ENCODE measurements around the gene LAD1.

The LAD1 gene, protein sequence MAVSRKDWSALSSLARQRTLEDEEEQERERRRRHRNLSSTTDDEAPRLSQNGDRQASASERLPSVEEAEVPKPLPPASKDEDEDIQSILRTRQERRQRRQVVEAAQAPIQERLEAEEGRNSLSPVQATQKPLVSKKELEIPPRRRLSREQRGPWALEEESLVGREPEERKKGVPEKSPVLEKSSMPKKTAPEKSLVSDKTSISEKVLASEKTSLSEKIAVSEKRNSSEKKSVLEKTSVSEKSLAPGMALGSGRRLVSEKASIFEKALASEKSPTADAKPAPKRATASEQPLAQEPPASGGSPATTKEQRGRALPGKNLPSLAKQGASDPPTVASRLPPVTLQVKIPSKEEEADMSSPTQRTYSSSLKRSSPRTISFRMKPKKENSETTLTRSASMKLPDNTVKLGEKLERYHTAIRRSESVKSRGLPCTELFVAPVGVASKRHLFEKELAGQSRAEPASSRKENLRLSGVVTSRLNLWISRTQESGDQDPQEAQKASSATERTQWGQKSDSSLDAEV
- total RNA-seq = 0 reads per million in 2 experiments

DNA sequence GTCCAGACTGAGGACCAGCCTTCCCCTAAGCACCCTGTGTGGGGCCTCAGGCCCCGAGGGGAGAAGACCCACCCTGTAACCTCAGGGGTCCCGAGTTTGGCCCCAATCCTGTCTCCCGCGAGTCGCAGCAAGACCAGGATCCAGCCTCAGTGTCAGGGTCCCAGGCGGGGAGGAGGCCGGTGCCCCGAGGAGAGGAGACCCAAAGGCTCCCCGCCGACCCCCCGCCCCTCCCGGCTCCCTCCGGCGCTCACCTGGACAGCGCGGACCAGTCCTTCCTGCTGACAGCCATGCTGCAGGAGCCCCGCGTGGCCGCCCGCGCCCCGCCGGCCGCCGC, at the start of gene LAD1:
LAD1 (minus strand) TSS at position 307 of the 334 bp plus-strand sequence; CDS start at position 289, 18 bp downstream.
- no peak for DNase-seq (ENCODE audit: low read depth)

DNA sequence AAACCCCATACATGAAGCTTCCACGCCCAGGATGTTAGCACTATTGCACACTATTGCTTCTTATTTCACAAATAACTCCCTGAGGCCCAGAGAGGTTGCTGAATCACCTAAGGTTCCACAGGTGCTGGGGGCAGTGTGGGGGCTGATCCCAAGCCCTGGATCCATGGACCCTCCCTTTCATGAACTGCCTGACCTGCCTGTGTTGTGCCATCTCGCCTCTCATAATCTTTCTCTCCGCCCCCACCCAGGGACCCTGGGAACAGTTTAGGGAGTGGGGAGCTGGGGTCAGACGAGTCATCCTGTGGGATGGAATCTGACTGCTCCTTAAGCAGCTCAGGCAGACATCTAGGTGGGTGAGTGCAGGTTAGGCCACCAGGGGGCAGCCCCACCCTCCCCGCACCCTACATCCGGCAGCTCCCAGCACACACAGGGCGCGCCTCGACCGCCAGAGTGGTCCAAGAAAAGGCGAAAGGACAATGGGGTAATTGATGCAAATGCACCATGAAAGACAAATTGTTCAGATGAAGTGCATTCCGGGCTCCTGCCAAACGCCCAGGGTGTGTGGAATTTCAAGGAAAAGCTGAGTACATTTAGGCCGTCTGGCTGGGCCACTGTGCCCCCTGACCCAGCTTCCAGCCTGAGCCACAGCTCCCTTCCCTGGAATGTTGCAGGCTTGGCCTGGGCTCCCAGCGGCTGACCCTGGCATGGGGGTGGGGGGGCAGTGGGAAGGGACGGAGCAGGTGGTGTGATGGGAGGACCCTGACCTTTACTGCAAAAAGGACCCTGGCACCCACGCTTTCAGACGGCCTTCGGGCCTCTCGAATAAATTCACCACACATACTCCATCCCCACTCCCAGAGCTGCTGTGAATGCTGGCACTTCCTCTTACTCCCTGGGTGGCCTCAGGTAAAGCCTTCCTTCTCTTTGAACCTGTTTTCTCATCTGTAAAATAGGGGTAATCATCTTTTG, 49.1 kb upstream of the LAD1 start:
- DNase-seq (ENCODE audit: low read depth) = peak; percentile 33

- no peak for DNase-seq (ENCODE audit: low read depth)
Observed at GRCh38 chr1:201445310-201445709, 46.2 kb upstream of the LAD1 start.

DNA sequence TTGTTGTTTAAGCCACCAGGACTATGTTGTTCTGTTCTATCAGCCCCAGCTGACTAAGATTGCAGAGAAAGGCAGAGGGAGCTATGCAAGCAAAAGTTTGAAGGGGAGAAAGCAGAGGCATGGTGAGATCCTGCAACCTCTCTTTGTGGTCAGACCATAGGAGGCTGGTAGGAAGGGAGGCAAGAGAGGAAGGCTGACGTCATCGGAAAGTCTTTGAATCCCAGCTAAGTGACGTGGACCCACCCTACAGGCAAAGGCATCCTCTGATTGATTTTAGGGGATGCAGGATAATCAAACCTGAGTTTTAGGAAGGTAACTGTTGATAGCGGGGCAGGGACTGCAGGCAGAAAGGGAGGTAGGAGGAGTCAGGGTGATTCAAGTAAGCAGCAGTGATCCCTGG, 45.7 kb upstream of the LAD1 start:
- DNase-seq (ENCODE audit: low read depth) = no peak

- no peak for DNase-seq (ENCODE audit: low read depth)
Observed at GRCh38 chr1:201443747-201444146, 44.6 kb upstream of the LAD1 start.

- DNase-seq (ENCODE audit: low read depth) = no peak
Observed at GRCh38 chr1:201436969-201437368, 37.8 kb upstream of the LAD1 start.

DNA sequence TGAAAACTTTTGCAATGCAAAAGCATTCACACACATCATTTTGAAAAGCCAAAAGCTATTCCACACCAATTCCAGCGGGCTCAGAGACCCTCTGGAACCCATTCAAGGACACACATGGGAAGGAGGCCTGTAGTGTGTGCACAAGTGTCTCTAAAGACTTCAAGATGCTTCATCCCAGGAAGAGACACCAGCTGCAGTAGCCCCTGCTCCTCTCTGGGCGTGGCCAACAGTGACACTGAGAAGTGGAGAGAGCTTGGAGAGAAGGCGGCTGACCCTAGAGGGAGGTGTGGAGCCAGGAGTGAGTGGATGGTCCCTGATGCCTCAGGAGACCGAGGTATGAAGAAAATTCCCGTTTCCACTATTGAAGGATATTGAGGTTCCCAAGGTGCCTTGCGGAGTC, 37.3 kb upstream of the LAD1 start:
- DNase-seq (ENCODE audit: low read depth) = no peak

DNA sequence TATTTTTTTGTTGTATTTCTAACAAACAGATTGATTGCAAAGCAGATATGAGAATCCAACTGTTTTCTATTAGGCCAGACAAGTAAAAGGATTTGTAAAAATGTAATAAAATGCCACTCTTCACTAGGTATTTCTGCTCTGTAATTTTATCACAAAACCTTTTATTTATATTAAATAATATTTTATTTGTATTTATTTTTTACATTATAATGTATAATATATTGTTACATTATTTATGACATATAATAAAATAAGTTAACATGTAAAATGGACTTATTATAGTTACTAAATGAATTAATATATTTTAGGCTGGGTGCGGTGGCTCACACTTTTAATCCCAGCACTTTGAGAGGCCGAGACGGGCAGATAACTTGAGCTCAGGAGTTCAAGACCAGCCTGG, 35.1 kb upstream of the LAD1 start:
- DNase-seq (ENCODE audit: low read depth) = no peak

DNA sequence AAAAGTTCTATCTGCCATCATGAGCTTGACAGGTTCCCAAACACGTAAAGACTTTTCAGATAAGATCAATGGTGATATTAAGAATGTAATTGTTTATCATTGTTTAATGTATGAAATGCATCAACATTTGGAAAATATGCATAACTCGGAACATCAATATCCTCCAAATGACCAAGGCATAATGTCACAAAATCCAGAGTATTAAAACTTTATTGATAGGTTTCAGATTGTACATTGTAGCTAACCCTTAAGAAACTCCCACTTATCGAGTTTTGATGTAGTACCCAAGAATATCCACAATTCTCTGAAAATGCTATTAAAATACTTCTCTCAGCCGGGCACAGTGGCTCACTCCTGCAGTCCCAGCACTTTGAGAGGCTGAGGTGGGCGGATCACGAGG, 34.5 kb upstream of the LAD1 start:
- no peak for DNase-seq (ENCODE audit: low read depth)

DNA sequence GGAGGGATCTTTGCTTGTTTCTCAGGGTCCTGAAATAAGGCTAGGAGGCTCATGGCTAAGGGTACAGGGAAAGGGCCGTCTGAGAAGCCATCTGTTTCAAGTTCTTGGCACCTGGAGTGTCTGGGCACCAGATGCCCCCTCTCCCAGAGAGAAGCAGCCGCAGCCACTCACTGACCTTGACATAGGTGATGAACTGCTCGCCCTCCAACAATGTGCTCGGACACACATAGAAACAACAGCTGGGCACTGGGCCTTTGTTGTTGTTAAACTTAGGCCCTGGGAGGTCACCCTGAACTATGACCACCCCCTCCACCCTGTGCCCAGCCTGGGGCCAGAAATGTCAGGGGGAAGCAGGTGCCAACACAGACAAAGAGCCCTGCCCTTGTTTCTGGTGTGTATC, 31.7 kb upstream of the LAD1 start:
- DNase-seq (ENCODE audit: low read depth) = no peak

DNA sequence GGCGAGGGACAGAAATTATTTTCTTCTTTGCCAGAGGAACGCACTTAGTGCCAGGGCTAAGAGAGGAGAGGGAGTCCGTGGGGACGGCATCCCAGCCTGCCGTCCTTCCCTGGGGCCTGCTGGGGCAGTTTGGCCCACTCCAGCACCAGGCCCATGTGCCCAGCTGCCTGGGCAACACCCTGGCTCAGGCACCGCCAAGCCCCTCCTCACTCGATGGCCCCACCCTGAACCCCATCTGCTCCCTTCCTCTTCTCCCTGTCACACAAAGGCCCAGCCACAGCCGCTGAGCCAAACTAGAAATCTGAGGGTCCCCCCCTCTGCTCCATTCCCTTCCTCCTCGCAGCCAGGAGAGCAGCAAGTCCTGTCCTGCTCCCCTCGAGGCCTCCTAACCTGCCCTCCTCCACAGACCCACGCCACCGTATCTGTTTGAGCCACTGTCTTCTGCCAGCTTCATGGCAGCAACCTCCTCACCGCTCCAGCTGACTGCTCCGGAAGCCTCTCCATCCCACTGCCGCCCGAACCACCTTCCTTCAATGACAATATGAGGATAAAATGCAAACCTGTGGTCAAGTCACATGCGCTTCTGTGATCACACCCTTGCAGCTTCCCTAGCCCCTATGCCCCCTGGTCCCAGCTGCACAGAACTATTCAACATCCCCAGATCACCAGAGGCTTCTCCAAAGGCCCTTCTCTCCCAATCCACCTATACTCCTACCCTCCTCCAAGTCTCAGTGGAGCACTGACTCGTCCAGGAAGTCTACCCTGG, 30.8 kb upstream of the LAD1 start:
- no peak for DNase-seq (ENCODE audit: low read depth)

DNA sequence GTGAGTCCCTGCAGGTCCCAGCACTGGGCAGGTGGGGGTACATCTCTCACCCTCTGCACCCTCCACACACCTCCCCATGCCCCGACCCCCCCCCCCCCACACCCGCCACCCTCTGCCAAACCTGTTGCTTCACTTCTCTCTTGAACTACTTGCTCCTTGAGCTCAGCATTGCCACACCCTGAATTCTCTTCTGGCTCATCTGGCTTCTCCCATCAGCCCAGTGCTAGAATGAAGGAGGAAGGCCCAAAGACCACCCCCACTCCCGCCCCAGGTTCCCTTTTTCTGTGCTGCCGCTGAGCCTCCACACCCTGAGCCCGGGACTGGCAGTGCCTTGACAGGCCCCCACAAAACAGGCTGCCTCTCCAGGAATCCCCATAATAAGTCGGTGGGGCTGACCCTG, 28.8 kb upstream of the LAD1 start:
- no peak for DNase-seq (ENCODE audit: low read depth)

DNA sequence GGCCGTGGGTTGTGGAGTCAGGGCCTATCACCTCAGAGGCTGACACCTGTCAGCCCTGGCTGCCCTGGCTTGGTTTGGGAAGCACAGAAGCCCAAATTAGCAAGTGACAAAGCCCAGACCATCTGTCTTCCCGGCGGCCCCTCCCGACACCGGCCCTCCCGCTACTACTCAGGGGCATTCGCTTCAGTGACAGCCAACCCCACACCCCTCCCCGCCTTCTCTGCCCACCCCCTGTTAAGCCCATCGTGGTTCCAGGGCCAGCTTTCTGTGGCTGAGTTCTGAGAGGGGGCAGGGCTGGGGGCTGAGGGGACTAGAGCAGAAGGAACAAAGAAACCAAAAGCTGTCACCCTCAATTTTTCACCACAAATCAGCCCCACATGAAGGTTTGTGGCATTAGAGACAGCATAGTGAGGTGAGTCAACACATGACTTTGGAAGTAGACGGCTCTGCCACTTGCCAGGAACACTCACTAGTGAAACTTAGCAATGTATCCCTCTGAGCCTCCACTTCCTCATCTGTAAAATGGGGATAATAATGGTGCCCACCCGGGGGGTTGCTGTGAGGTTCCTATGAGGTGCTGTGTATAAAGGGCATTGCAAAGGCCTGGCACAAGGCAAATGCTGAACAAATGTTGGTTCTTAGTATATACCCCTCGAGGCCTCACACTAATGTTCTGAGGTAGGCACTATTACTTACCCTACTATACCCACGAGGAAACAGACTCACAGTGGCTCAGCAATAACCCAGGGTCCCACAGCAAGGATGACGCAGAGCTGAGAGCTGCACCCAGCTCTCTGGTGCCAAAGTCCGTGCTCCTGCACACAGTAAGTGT, 27.6 kb upstream of the LAD1 start:
- no peak for DNase-seq (ENCODE audit: low read depth)

DNA sequence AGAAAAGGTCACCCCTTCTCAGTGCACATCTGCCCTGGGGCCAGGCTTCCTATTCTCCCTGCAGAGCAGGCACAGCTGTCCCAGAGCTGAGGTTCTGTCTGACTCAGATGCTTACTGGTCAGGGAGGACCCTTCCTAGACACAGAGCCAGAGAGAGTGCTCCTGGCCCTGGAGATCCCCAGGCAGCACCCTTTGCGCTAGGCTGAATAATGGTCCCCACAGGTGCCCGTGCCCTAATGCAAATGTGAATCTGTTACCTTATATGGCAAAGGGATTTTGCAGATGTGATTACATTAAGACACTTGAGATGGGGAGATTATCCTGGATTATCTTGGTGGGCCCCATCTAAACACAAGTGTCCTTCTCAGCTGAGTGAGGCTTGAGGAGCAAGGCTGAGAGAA, 25.0 kb upstream of the LAD1 start:
- no peak for DNase-seq (ENCODE audit: low read depth)

- no peak for DNase-seq (ENCODE audit: low read depth)
Observed at GRCh38 chr1:201423655-201424054, 24.5 kb upstream of the LAD1 start.

- DNase-seq (ENCODE audit: low read depth) = no peak
Observed at GRCh38 chr1:201422436-201423030, 23.4 kb upstream of the LAD1 start.

DNA sequence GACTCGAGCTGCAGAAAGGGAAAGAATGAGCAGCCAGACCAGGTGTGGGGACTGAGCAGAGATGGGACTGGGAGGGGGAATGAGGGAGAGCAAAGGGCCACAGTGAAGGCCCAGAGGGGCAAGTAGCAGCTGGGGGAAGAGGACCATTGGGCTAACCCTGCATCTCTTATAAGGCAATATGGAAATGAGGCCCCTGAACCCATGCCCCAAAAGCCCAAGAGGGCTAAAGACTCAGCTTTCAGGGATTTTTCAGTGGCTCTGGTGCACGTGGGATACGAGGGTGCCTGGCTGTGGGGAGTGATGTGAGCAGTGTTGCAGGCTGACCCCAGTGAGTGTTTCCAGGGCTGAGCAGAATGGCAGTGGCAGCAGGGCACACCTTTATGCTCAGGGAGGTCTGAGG, 22.9 kb upstream of the LAD1 start:
- DNase-seq (ENCODE audit: low read depth) = no peak

DNA sequence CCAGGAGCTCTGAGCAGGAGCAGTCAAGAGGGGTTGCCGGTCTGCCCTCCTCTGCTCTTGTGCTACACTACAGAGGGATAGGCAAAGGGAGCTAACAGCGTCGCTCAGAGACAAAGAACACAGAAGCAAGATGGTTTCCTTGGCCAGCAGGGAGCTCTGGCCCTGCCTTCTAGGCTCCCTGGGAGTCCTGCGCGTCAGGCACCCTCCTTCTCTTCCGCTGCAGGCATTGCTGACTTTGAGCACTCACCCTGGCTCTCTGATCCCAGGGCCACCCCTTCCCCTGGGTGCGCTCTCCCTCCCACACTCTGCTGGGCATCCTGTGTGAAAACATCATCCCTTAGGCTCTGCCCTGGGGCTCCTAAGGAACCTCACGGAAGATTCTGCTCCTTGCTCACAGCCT, 21.9 kb upstream of the LAD1 start:
- DNase-seq (ENCODE audit: low read depth) = no peak

- no peak for DNase-seq (ENCODE audit: low read depth)
Observed at GRCh38 chr1:201420608-201421002, 21.5 kb upstream of the LAD1 start.

- no peak for DNase-seq (ENCODE audit: low read depth)
Observed at GRCh38 chr1:201419746-201420607, 20.9 kb upstream of the LAD1 start.
